ENCODE results near the gene THADA.

DNA sequence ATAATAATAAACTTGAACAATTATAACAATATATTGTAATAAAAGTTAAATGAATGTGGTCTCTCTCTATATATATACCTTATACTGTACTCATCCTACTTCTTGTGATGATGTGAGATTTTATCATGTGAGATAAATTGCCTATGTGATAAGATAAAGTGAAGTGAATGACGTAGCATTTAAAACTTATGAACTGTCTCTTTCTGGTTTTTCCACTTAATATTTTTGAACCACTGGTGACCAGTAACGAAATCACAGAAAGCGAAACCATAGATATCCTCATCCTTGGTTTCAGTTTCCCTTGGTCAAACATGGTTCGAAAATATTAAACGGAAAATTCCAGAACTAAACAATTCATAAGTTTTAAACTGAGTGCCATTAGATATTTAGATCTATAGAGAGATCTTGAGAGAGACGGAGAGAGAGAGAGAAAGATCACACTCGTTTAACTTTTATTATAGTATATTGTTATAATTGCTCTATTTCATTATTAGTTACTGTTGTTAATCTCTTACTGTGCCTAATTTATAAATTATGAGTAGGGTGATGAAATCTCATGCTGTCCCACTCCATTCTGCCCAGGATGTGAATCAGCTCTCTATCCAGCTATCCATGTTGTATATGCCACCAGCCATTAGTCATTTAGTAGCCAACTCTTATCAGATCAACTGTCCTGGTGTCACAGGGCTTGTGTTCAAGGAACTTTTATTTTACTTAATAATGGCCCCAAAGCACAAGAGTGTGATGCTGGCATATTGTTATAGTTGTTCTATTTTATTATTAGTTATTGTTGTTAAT lies 156.8 kb downstream of the THADA start:
- TF ChIP-seq YY1 (IDR thresholded peaks at IDR 0.05; ENCODE audit: insufficient read depth, insufficient read length) (no peak), ZNF274 (IDR thresholded peaks at IDR 0.05; ENCODE audit: low read depth, low read length) (no peak)

Data from NT2/D1 (cell line).